ENCODE data around the gene GALNT13. TPM values are rescaled to one million over a fixed set of nuclear protein-coding genes. Genes with fewer than 3 reads are reported as not detected.

GALNT13 gene
- total and polyA plus RNA-seq, 2 of the 13 experiments (the other 11 are each of a cell fraction or from before 2014, with no cell fraction given) = 1.3 to 5.0 TPM

DNA sequence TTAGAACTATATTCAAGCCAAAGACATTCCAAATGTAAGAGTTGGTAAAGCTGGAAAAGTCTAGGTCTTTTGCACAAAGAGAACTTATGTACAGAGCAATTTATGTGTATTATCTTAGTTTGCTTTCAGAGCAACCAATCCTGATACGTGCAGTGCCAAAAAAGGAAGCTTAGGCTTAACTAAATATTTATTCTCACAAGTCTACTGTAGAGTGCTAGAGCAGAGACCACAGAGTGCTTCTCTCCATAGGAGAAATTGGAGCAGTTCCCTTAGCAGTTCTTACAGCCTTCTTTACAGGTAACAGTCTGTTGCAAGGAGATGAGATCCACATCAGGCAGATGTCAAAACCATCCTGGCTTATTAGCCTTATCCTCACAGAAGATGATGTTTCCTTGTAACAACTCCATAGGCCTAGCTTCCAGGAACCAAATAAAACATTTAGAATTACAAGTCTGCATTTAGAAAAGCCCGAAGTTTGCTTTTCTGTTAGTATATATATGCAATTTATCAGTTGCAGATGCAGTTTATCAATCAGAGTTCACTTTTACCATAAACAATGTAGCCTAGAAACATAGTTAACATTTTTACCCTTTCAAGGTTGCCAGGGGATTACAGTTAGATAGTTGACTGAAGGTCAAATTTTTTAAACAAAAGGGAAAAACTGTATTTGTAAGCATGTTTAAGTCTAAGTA lies 576.2 kb downstream of the GALNT13 start (continued):
- TF ChIP-seq ZNF333 (CRISPR knock-in tag; IDR thresholded peaks at IDR 0.05; ENCODE audit: borderline replicate concordance) (no peak), ELF4 (CRISPR knock-in tag; IDR thresholded peaks at IDR 0.05; ENCODE audit: borderline replicate concordance) (no peak), GABPB1 (CRISPR knock-in tag; IDR thresholded peaks at IDR 0.05) (no peak), RCOR2 (CRISPR knock-in tag; IDR thresholded peaks at IDR 0.05) (peak; percentile 50; the same call in 1 of the 2 replicates), NPAS2 (CRISPR knock-in tag; IDR thresholded peaks at IDR 0.05; ENCODE audit: borderline replicate concordance) (no peak), ZNF232 (CRISPR knock-in tag; IDR thresholded peaks at IDR 0.05; ENCODE audit: borderline replicate concordance) (no peak), ZNF782 (CRISPR knock-in tag; IDR thresholded peaks at IDR 0.05; ENCODE audit: borderline replicate concordance) (no peak), RARG (CRISPR knock-in tag; IDR thresholded peaks at IDR 0.05; ENCODE audit: low read depth) (0 out of 2 replicates have a peak, but pooled peaks have one; percentile 31), MEF2D (CRISPR knock-in tag; IDR thresholded peaks at IDR 0.05) (peak; percentile 98), YEATS4 (CRISPR knock-in tag; IDR thresholded peaks at IDR 0.05; ENCODE audit: borderline replicate concordance) (no peak), MAFF (IDR thresholded peaks at IDR 0.05; ENCODE audit: low read depth, low read length) (no peak), ZNF570 (CRISPR knock-in tag; IDR thresholded peaks at IDR 0.05; ENCODE audit: borderline replicate concordance) (no peak), ZNF10 (CRISPR knock-in tag; IDR thresholded peaks at IDR 0.05; ENCODE audit: borderline replicate concordance, low read depth) (no peak), ATRX (CRISPR knock-in tag; IDR thresholded peaks at IDR 0.05; ENCODE audit: borderline replicate concordance) (no peak)
- TF ChIP-seq, protein P1, sequence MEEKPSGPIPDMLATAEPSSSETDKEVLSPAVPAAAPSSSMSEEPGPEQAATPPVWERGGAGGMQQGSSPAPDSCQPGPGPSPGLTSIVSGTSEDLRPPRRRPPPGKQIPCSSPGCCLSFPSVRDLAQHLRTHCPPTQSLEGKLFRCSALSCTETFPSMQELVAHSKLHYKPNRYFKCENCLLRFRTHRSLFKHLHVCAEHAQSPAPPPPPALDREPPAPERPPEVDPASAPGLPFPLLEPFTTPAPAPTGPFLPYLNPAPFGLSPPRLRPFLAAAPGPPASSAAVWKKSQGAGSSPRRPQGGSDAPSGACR (CRISPR knock-in tag; IDR thresholded peaks at IDR 0.05) = no peak
- TF ChIP-seq, protein P2, sequence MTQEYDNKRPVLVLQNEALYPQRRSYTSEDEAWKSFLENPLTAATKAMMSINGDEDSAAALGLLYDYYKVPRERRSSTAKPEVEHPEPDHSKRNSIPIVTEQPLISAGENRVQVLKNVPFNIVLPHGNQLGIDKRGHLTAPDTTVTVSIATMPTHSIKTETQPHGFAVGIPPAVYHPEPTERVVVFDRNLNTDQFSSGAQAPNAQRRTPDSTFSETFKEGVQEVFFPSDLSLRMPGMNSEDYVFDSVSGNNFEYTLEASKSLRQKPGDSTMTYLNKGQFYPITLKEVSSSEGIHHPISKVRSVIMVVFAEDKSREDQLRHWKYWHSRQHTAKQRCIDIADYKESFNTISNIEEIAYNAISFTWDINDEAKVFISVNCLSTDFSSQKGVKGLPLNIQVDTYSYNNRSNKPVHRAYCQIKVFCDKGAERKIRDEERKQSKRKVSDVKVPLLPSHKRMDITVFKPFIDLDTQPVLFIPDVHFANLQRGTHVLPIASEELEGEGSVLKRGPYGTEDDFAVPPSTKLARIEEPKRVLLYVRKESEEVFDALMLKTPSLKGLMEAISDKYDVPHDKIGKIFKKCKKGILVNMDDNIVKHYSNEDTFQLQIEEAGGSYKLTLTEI (CRISPR knock-in tag; conservative IDR thresholded peaks at IDR 0.05) = no peak
- TF ChIP-seq, protein P3, sequence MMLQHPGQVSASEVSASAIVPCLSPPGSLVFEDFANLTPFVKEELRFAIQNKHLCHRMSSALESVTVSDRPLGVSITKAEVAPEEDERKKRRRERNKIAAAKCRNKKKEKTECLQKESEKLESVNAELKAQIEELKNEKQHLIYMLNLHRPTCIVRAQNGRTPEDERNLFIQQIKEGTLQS (CRISPR knock-in tag; IDR thresholded peaks at IDR 0.05) = no peak
- TF ChIP-seq, protein P4, sequence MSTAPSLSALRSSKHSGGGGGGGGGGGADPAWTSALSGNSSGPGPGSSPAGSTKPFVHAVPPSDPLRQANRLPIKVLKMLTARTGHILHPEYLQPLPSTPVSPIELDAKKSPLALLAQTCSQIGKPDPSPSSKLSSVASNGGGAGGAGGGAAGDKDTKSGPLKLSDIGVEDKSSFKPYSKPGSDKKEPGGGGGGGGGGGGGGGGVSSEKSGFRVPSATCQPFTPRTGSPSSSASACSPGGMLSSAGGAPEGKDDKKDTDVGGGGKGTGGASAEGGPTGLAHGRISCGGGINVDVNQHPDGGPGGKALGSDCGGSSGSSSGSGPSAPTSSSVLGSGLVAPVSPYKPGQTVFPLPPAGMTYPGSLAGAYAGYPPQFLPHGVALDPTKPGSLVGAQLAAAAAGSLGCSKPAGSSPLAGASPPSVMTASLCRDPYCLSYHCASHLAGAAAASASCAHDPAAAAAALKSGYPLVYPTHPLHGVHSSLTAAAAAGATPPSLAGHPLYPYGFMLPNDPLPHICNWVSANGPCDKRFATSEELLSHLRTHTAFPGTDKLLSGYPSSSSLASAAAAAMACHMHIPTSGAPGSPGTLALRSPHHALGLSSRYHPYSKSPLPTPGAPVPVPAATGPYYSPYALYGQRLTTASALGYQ (CRISPR knock-in tag; IDR thresholded peaks at IDR 0.05) = 0 out of 2 replicates have a peak, but pooled peaks have one; percentile 59
- TF ChIP-seq, protein P5, sequence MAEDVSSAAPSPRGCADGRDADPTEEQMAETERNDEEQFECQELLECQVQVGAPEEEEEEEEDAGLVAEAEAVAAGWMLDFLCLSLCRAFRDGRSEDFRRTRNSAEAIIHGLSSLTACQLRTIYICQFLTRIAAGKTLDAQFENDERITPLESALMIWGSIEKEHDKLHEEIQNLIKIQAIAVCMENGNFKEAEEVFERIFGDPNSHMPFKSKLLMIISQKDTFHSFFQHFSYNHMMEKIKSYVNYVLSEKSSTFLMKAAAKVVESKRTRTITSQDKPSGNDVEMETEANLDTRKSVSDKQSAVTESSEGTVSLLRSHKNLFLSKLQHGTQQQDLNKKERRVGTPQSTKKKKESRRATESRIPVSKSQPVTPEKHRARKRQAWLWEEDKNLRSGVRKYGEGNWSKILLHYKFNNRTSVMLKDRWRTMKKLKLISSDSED (CRISPR knock-in tag; IDR thresholded peaks at IDR 0.05) = no peak
- TF ChIP-seq, protein P6, sequence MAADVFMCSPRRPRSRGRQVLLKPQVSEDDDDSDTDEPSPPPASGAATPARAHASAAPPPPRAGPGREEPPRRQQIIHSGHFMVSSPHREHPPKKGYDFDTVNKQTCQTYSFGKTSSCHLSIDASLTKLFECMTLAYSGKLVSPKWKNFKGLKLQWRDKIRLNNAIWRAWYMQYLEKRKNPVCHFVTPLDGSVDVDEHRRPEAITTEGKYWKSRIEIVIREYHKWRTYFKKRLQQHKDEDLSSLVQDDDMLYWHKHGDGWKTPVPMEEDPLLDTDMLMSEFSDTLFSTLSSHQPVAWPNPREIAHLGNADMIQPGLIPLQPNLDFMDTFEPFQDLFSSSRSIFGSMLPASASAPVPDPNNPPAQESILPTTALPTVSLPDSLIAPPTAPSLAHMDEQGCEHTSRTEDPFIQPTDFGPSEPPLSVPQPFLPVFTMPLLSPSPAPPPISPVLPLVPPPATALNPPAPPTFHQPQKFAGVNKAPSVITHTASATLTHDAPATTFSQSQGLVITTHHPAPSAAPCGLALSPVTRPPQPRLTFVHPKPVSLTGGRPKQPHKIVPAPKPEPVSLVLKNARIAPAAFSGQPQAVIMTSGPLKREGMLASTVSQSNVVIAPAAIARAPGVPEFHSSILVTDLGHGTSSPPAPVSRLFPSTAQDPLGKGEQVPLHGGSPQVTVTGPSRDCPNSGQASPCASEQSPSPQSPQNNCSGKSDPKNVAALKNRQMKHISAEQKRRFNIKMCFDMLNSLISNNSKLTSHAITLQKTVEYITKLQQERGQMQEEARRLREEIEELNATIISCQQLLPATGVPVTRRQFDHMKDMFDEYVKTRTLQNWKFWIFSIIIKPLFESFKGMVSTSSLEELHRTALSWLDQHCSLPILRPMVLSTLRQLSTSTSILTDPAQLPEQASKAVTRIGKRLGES (CRISPR knock-in tag; IDR thresholded peaks at IDR 0.05; ENCODE audit: borderline replicate concordance) = no peak
